Astrocyte of the hippocampus (primary cell): ENCODE measurements around the gene NOL3.
"Not testable (repeated sequence)": the region's sequence is repeated elsewhere in the genome, so short reads cannot be mapped to it uniquely, and the experiment has no call there.

ENCODE experiments used
- DNase-seq: peaks from one replicate; pipeline ENCODE4 v3.0.0; 2011; ENCODE audit warnings: low read depth, low spot score

NOL3 gene

GRCh38 chr16:67170168-67170948 lies at the start of gene NOL3:
Gene NOL3, plus strand, starts transcription at chr16:67170538.
- DNase-seq = peak; percentile 89

- not testable (repeated sequence) for DNase-seq
These were observed 47.5 kb upstream of the NOL3 start for GRCh38 chr16:67122799-67123198.

- no peak for DNase-seq
These were observed 41.9 kb upstream of the NOL3 start for GRCh38 chr16:67128417-67128816.

DNA sequence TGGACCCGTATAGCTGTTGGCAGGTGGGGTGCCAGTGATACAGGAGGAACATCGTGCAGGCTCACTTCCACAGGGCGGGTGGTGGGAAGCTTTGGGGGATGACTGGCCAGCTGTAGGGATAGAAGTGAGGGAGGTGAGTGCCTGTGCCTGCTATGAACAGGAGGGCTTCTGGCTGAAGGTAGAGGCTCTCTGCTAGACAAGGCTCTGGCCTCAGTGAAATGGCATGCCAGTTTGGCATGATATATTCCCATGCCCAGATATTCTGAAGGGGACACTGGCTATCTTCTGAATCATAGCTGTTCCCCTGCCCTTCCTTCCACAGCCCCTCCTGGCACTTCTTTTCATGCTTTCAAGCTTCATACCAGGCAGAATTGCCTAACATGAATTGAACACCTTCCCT lies 41.5 kb upstream of the NOL3 start:
- DNase-seq = no peak

- no peak for DNase-seq
These were observed 40.9 kb upstream of the NOL3 start for GRCh38 chr16:67129422-67129821.

DNA sequence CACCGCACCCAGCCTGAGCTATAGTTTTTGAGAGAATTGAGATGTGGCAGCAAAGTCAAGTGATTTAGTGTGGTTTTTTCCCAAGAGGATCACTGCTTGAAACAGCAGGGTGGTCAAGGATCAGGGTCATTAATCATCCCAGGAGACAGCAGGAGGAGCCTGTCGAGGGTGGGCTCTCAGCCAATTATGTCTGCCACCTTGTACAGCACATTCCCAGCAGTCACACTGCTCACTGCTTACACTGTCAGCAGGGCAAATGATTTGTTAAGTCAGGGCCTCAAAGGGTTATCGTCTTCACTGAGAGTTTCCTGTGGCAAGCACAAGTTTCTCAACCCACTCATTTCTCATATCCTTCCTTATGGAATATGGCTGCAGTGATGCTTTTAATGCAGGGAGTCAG lies 32.7 kb upstream of the NOL3 start:
- DNase-seq = peak; percentile 67

- DNase-seq = no peak
These were observed 28.9 kb upstream of the NOL3 start for GRCh38 chr16:67141391-67141790.

DNA sequence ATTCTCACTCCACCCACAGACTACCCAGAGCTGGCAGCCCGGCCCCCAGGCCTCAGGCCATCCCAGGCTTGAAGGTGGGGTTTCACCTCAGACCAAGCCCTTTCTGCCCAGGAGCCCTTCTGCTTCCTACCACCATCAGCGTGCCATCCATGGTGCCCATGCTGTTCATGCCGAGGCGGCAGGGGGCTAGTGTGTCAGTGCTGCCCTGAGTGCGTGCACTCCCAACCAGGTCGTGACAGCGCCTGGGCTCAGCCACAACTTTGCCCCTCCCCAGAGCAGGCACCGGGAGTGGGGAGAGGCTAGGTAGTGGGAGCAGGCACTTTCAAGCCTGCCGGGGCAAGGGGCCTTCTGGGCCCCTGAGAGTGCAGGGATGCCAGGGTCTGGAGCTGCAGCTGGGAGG lies 28.0 kb upstream of the NOL3 start:
- no peak for DNase-seq

GRCh38 chr16:67144943-67145342 lies 25.4 kb upstream of the NOL3 start:
- no peak for DNase-seq

DNA sequence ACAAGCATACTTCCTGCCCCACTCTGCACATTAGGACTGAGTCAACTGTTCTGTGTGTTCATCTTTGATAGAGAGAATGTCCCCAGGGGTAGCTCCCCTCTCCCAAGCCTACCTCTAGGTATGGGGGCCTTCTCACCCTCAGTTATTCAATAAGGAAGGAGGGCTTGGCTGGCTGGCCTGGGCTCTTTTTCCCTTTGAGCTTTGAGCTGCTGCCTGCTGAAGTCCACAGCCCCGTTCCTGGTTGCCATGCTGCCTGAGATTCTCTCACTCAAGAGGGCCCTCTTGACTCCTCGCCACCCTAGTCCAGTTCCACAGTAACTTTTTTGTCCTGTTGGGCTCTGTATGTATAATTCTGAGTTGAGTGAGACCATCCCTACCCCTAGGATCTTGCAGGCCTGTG lies 24.6 kb upstream of the NOL3 start:
- no peak for DNase-seq

GRCh38 chr16:67146523-67147357 lies 23.6 kb upstream of the NOL3 start:
- DNase-seq = no peak

DNA sequence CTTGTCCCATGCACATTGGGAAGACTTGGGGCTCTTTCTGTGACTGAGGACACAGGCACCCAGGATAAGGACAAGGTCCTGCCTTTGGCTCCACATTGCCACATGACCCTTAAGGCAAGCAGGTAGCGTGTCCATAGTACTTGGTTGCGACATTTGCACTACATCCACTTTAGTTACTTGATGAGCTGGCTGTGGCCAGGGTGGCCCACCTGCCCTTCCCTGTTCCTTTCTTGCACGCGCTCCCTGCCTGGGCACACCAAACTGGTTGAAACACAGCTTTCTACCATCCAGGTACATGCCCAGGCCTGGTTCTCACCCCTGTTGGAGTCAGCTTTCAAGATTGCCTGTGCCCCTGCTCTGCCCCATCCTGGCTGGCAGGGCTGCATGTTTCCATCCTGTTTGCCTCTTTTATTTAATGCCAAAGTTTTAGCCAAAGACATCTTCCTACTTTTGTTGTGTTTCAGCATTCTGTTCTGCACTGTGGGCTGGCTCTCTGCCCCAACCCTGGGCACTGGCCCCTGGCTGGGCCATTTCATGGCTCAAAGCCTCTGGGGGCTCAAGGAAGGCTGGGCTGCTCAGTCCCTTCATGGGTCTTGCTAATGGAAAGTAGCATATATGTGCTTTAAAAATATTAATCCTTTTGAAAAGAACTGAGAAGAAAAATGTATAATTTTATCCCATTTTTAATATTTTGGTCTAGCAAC lies 22.7 kb upstream of the NOL3 start:
- no peak for DNase-seq

- no peak for DNase-seq
These were observed 22.1 kb upstream of the NOL3 start for GRCh38 chr16:67148221-67148620.

DNA sequence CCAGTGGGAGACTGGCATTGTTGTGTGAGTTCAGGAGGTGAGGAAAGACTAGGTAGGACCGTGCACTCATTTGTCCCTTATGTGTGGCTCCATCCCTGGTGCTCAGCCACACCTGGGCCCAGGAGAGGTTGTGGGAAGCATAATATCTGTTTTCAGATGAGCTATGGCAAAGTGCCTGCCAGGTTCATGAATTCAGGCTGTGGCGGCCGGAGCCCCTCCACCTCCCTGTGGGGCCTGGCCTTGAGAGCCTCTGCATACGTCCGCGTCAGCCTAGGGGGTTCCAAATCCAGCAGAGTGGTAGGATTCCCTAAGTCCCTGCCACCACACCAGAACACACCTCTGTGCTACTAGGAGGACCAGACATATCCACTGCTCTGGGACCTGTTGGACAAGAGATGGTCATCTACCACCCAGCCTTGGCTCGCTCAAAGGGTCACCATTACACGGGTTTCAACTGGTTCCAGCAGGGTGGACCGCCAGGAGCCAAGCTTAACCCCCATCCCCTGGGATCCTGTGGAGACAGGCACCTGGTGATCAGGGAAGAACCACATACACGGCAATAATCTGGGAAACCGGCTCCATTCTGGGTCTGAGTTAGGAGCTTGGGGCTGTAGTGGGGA lies 21.6 kb upstream of the NOL3 start:
- DNase-seq = no peak

GRCh38 chr16:67149276-67150046 lies 20.9 kb upstream of the NOL3 start:
- no peak for DNase-seq

DNA sequence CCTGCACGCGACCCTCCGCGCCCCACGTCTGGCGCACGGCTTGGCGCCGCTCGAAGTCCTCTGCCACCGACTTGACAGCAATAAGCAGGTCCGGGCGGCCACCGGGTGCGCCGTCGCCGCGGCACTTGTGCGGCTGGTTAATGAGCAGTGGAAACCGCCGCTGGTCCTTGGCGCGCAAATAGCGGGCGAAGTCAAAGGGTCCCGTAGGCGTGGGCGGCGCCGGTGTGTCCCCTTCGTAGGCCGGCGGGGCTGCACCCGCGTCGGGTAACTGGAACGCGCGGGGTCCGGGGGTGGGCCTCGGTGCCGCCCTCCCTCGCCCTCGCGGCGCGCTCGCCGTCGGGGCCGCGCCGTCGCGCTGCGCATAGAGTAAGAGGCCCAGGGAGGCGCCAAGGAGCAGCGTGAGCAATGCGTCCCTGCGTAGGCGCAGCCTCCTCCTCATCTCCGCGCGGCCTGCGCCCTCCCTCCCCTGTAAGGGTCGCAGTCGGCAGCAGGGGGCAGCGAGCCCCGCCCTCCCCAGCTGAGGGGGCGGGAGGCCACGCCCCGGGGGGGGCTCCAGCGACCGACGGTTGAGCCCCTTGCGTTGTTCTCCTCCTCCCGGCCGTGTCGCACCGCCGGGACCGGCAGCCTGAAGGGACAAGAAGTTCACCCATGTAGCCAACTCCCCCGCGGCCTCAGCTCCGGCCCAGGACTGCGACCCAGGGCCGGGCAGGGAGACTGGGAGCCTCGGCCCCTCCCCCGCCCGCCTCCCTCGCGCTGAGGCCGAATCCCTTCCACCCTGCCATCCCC lies 20.1 kb upstream of the NOL3 start:
- DNase-seq = peak; percentile 71

DNA sequence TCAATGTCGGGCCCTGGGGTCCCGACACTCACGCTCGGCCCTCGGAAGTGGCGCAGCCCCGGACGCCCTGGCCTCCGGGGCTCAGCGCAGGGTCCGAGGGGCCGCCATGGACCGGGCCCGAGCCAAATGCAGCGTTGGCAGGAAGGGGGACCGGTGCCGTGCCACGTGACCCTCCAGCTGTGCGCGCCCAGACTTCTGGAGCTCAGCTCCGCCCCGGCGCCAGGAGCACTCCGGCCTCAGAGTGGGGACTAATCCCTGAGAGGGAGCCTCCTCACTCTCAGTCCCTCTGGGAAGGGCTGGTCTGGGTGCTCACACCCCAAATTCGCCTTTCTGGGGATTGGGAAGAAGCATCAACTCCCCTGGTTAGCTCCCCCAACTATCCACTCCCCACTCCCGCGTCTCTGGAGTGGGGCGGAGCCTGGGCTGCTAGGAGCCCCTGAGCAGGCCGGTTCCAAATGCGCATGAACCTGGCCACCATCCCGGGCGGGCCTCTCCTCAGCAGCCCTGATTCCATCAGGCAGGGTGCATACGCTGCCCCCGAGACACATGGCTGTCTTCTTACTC lies 19.4 kb upstream of the NOL3 start, which contains the start of gene B3GNT9:
TSS of gene B3GNT9 (minus strand) at position 166 of the 564 bp plus-strand sequence. CDS start 513 bp downstream, outside the sequence.
- DNase-seq = peak; percentile 83

- DNase-seq = no peak
These were observed 18.8 kb upstream of the NOL3 start for GRCh38 chr16:67151431-67152097.

- no peak for DNase-seq
These were observed 15.6 kb upstream of the NOL3 start for GRCh38 chr16:67154578-67155294.
